HG03135 (cell line): ENCODE data around the gene ATP9B.
A peak's percentile ranks its signal among the peaks of the same experiment; 100 is the strongest.

Experiments
- ATAC-seq: cut with Tn5 transposase; IDR thresholded peaks from one replicate; pipeline ENCODE4 v1.9.1; 2021; ENCODE audit warnings: mild to moderate bottlenecking, moderate library complexity; ENCODE audit not compliant: unreplicated experiment

Gene ATP9B

GRCh38 chr18:79195716-79196683 lies 126.8 kb downstream of the ATP9B start:
- ATAC-seq: no peak

GRCh38 chr18:79197531-79197930 lies 128.3 kb downstream of the ATP9B start:
- ATAC-seq: no peak

- no peak for ATAC-seq
These were observed 130.6 kb downstream of the ATP9B start for GRCh38 chr18:79199691-79200374.

GRCh38 chr18:79200546-79201268 lies 131.5 kb downstream of the ATP9B start:
- ATAC-seq: peak; percentile 92

GRCh38 chr18:79203017-79203605 lies 133.9 kb downstream of the ATP9B start:
- no peak for ATAC-seq

- ATAC-seq: no peak
These were observed 136.0 kb downstream of the ATP9B start for GRCh38 chr18:79204889-79205807.

GRCh38 chr18:79206444-79206843 lies 137.2 kb downstream of the ATP9B start:
- ATAC-seq: no peak

- ATAC-seq: no peak
These were observed 139.7 kb downstream of the ATP9B start for GRCh38 chr18:79208906-79209305.

GRCh38 chr18:79210002-79210910 lies 141.1 kb downstream of the ATP9B start:
- no peak for ATAC-seq

- ATAC-seq: no peak
These were observed 142.7 kb downstream of the ATP9B start for GRCh38 chr18:79211844-79212243.

GRCh38 chr18:79214056-79214455 lies 144.9 kb downstream of the ATP9B start:
- no peak for ATAC-seq

GRCh38 chr18:79216176-79216575 lies 147.0 kb downstream of the ATP9B start:
- no peak for ATAC-seq

GRCh38 chr18:79217979-79218604 lies 148.9 kb downstream of the ATP9B start:
- no peak for ATAC-seq

- ATAC-seq: no peak
These were observed 149.5 kb downstream of the ATP9B start for GRCh38 chr18:79218605-79219190.

- ATAC-seq: no peak
These were observed 151.9 kb downstream of the ATP9B start for GRCh38 chr18:79221136-79221535.

GRCh38 chr18:79222790-79223189 lies 153.6 kb downstream of the ATP9B start:
- no peak for ATAC-seq

GRCh38 chr18:79223431-79223830 lies 154.2 kb downstream of the ATP9B start:
- ATAC-seq: no peak

- ATAC-seq: no peak
These were observed 155.2 kb downstream of the ATP9B start for GRCh38 chr18:79224381-79224780.
